H9 (cell line): ENCODE results near the gene PCDHGB2. TPM values are rescaled to one million over a fixed set of nuclear protein-coding genes. Genes with fewer than 3 reads are reported as not detected.

Experiments
- DNase-seq: peaks from one replicate; pipeline ENCODE4 v3.0.0-alpha.2; 2017
- H2AFZ ChIP-seq: one replicate; pipeline ENCODE4 v1.6.1; 2013; ENCODE audit warnings: mild to moderate bottlenecking, low read length, control low read depth, moderate library complexity
- H2AK5ac ChIP-seq: 2 replicates; pipeline ENCODE4 v1.6.1; 2013; ENCODE audit warnings: low read length, control low read depth, mixed read lengths; ENCODE audit not compliant: insufficient read length
- H2BK120ac ChIP-seq: one replicate; pipeline ENCODE4 v1.6.1; 2013; ENCODE audit warnings: low read depth, mild to moderate bottlenecking, low read length, control low read depth, inconsistent platforms; ENCODE audit not compliant: poor library complexity, severe bottlenecking
- H2BK12ac ChIP-seq: 2 replicates; pipeline ENCODE4 v1.6.1; 2013; ENCODE audit warnings: low read length, control low read depth, mixed read lengths, low read depth; ENCODE audit not compliant: insufficient read length
- H2BK15ac ChIP-seq: 2 replicates; pipeline ENCODE4 v1.6.1; 2013; ENCODE audit warnings: low read depth, low read length, control low read depth
- H2BK20ac ChIP-seq: one replicate; pipeline ENCODE4 v1.6.1; 2013; ENCODE audit warnings: low read depth, mild to moderate bottlenecking, low read length, control low read depth, inconsistent platforms; ENCODE audit not compliant: poor library complexity, severe bottlenecking
- H2BK5ac ChIP-seq: 2 replicates; pipeline ENCODE4 v1.6.1; 2013; ENCODE audit warnings: low read length, control low read depth, mixed read lengths; ENCODE audit not compliant: insufficient read length
- H3K14ac ChIP-seq: 2 replicates; pipeline ENCODE4 v1.6.1; 2013; ENCODE audit warnings: low read length, control low read depth; ENCODE audit not compliant: insufficient read depth
- H3K18ac ChIP-seq: 2 replicates; pipeline ENCODE4 v1.6.1; 2013; ENCODE audit warnings: low read depth, mild to moderate bottlenecking, mixed read lengths, low read length, control low read depth; ENCODE audit not compliant: insufficient read length
- H3K23ac ChIP-seq: 2 replicates; pipeline ENCODE4 v1.6.1; 2013; ENCODE audit warnings: low read length, control low read depth, mixed read lengths, low read depth; ENCODE audit not compliant: insufficient read length
- H3K23me2 ChIP-seq: 2 replicates; pipeline ENCODE4 v1.6.1; 2013; ENCODE audit warnings: low read depth, mild to moderate bottlenecking, mixed read lengths, low read length, control low read depth; ENCODE audit not compliant: insufficient read length, poor library complexity, severe bottlenecking
- H3K27ac ChIP-seq: 2 replicates; pipeline ENCODE4 v1.5.1; 2013; ENCODE audit warnings: low read length, control low read depth, mixed read lengths, low read depth; ENCODE audit not compliant: insufficient read length
- H3K27me3 ChIP-seq: 2 replicates; pipeline ENCODE4 v1.6.1; 2013; ENCODE audit warnings: low read length, control low read depth, inconsistent platforms; ENCODE audit not compliant: insufficient read depth
- H3K4ac ChIP-seq: 2 replicates; pipeline ENCODE4 v1.6.1; 2013; ENCODE audit warnings: low read depth, mild to moderate bottlenecking, control low read depth, inconsistent platforms, low read length, moderate library complexity
- H3K4me1 ChIP-seq: 2 replicates; pipeline ENCODE4 v1.6.1; 2013; ENCODE audit warnings: low read length, control low read depth, inconsistent platforms; ENCODE audit not compliant: insufficient read depth
- H3K4me2 ChIP-seq: 2 replicates; pipeline ENCODE4 v1.6.1; 2013; ENCODE audit warnings: low read length, control low read depth, mixed read lengths; ENCODE audit not compliant: insufficient read length, insufficient read depth
- H3K56ac ChIP-seq: 2 replicates; pipeline ENCODE4 v1.6.1; 2013; ENCODE audit warnings: low read depth, mild to moderate bottlenecking, mixed read lengths, low read length, control low read depth; ENCODE audit not compliant: insufficient read length
- H3K79me1 ChIP-seq: 2 replicates; pipeline ENCODE4 v1.6.1; 2013; ENCODE audit warnings: low read depth, mild to moderate bottlenecking, moderate library complexity, low read length, control low read depth, inconsistent platforms; ENCODE audit not compliant: insufficient read depth, poor library complexity, severe bottlenecking
- H3K79me2 ChIP-seq: 2 replicates; pipeline ENCODE4 v1.6.1; 2013; ENCODE audit warnings: low read length, control low read depth, inconsistent platforms; ENCODE audit not compliant: insufficient read depth
- H3K9ac ChIP-seq: 2 replicates; pipeline ENCODE4 v1.6.1; 2013; ENCODE audit warnings: low read length, control low read depth, mixed read lengths; ENCODE audit not compliant: insufficient read length; ENCODE audit errors: extremely low read depth
- H3K9me3 ChIP-seq: one replicate; pipeline ENCODE4 v1.6.1; 2013; ENCODE audit warnings: low read depth, low read length, inconsistent platforms; ENCODE audit not compliant: control insufficient read depth
- H3T11ph ChIP-seq: one replicate; pipeline ENCODE4 v1.6.1; 2013; ENCODE audit warnings: mild to moderate bottlenecking, low read length, control low read depth, inconsistent platforms
- H4K20me1 ChIP-seq: one replicate; pipeline ENCODE4 v1.6.1; 2013; ENCODE audit not compliant: control insufficient read depth, insufficient read length, insufficient read depth
- H4K5ac ChIP-seq: 2 replicates; pipeline ENCODE4 v1.6.1; 2013; ENCODE audit warnings: low read depth, mild to moderate bottlenecking, mixed read lengths, low read length, control low read depth; ENCODE audit not compliant: insufficient read length
- H4K8ac ChIP-seq: replicated peaks from 2 replicates; pipeline ENCODE4 v1.6.1; 2013; ENCODE audit warnings: low read length, control low read depth, mixed read lengths, low read depth; ENCODE audit not compliant: insufficient read length
- H4K91ac ChIP-seq: 2 replicates; pipeline ENCODE4 v1.6.1; 2013; ENCODE audit warnings: low read depth, mild to moderate bottlenecking, moderate library complexity, mixed read lengths, low read length, control low read depth; ENCODE audit not compliant: insufficient read length
- H3K27ac Mint-ChIP-seq, 3 experiments: 2 replicates in 2 of 3; 3 replicates in 1 of 3; pipeline ENCODE4 v1.8.0; 2020 to 2021; ENCODE audit warnings: mixed read lengths in 3 of 3, mild to moderate bottlenecking in 1 of 3, moderate library complexity in 1 of 3
- H3K27me3 Mint-ChIP-seq: 2 replicates; pipeline ENCODE4 v1.8.0; 2021; ENCODE audit warnings: low read depth, mild to moderate bottlenecking, moderate library complexity, mixed read lengths
- H3K36me3 Mint-ChIP-seq, 3 experiments: 2 replicates in 2 of 3; 3 replicates in 1 of 3; pipeline ENCODE4 v1.8.0; 2020 to 2021; ENCODE audit warnings: low read depth in 3 of 3, mixed read lengths in 3 of 3; ENCODE audit not compliant: insufficient read depth in 1 of 3
- H3K4me1 Mint-ChIP-seq, 2 experiments: 2 replicates each; pipeline ENCODE4 v1.8.0; 2020; ENCODE audit warnings: mixed read lengths in 2 of 2
- H3K4me3 Mint-ChIP-seq, 2 experiments: 2 replicates in 1 of 2; 3 replicates in 1 of 2; pipeline ENCODE4 v1.8.0; 2020 to 2021; ENCODE audit warnings: mild to moderate bottlenecking in 2 of 2, mixed read lengths in 2 of 2, moderate library complexity in 1 of 2
- H3K9me3 Mint-ChIP-seq, 2 experiments: 2 replicates in 1 of 2; 3 replicates in 1 of 2; pipeline ENCODE4 v1.8.0; 2020; ENCODE audit warnings: mild to moderate bottlenecking in 2 of 2, mixed read lengths in 2 of 2, moderate library complexity in 1 of 2
- WGBS: extraction: QIAGEN DNeasy Blood & Tissue Kit; methylation state at CpG from one replicate; pipeline ENCODE4 v1.1.7; 2013; ENCODE audit warnings: missing lambda C conversion rate, low lambda C conversion rate, mixed read lengths; ENCODE audit not compliant: insufficient read length; ENCODE audit errors: extremely low coverage; 5-methylcytosine and 5-hydroxymethylcytosine counted together
- total RNA-seq: library from RNA; stranded (reverse); gene quantifications from 2 replicates; pipeline ENCODE4 v1.2.1, GENCODE V29; 2021
- TF ChIP-seq, protein P1 (sequence below): fragments of 200-600 bp; sonication (generic); conservative IDR thresholded peaks from 3 replicates; pipeline ENCODE4 v1.8.0; 2021; ENCODE audit warnings: antibody characterized with exemption, mild to moderate bottlenecking

The PCDHGB2 gene
- total RNA-seq, 1 experiment from 2014 or later, result 3.8 TPM

DNA sequence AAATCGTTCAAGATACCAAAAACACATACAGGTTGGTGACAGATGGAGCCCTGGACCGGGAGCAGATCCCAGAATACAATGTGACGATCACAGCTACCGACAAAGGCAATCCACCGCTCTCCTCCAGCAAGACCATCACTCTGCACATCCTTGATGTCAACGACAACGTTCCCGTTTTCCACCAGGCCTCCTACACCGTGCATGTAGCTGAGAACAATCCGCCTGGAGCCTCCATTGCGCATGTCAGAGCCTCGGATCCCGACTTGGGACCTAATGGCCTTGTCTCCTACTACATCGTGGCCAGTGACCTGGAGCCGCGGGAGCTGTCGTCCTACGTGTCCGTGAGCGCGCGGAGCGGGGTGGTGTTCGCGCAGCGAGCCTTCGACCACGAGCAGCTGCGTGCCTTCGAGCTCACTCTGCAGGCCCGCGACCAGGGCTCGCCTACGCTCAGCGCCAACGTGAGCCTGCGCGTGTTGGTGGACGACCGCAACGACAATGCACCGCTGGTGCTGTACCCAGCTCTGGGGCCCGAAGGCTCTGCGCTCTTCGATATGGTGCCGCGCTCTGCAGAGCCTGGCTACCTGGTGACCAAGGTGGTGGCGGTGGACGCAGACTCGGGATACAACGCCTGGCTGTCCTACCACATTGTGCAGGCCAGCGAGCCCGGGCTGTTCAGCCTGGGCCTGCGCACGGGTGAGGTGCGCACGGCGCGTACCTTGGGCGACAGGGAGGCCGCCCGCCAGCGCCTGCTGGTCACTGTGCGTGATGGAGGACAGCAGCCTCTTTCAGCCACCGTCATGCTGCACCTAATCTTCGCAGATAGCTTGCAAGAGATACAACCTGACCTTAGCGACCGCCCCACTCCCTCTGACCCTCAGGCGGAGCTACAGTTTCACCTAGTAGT lies 12.0 kb downstream of the PCDHGB2 start:
- Histone ChIP-seq H2BK15ac (no peak overlapping the region), H3K4me2 (no peak overlapping the region), H2BK5ac (no peak overlapping the region), H3K4ac (no peak overlapping the region), H3K79me2 (no peaks in the 10 kb centered on the region), H4K8ac (no peak overlapping the region), H2BK12ac (no peak overlapping the region), H2BK20ac (no peak overlapping the region), H3K9me3 (peaks cover 34% of the 10 kb centered on the region), H3K23me2 (no peaks in the 10 kb centered on the region), H3K27me3 (no peaks in the 10 kb centered on the region), H3K9ac (no peak overlapping the region), H3K18ac (no peak overlapping the region), H3K27ac (no peak overlapping the region), H4K5ac (no peak overlapping the region), H3T11ph (no peak overlapping the region), H3K56ac (no peak overlapping the region), H3K14ac (no peak overlapping the region), H3K79me1 (no peaks in the 10 kb centered on the region), H2AK5ac (no peak overlapping the region), H2AFZ (no peak overlapping the region), H4K91ac (no peak overlapping the region), H3K4me1 (no peaks in the 10 kb centered on the region), H4K20me1 (no peaks in the 10 kb centered on the region), H2BK120ac (no peak overlapping the region), H3K23ac (no peak overlapping the region)
- Mint-ChIP-seq H3K4me3 (no peak overlapping the region), H3K9me3 (peaks cover 59 to 61% of the 10 kb centered on the region in 2 experiments), H3K27me3 (peaks cover 9% of the 10 kb centered on the region), H3K36me3 (peaks cover 36 to 48% (median 46%) of the 10 kb centered on the region in 3 experiments), H3K27ac (no peak overlapping the region), H3K4me1 (no peaks in the 10 kb centered on the region)
- no CpG with 5 or more reads among the region's 69 CpGs for WGBS
- TF ChIP-seq, protein P1, sequence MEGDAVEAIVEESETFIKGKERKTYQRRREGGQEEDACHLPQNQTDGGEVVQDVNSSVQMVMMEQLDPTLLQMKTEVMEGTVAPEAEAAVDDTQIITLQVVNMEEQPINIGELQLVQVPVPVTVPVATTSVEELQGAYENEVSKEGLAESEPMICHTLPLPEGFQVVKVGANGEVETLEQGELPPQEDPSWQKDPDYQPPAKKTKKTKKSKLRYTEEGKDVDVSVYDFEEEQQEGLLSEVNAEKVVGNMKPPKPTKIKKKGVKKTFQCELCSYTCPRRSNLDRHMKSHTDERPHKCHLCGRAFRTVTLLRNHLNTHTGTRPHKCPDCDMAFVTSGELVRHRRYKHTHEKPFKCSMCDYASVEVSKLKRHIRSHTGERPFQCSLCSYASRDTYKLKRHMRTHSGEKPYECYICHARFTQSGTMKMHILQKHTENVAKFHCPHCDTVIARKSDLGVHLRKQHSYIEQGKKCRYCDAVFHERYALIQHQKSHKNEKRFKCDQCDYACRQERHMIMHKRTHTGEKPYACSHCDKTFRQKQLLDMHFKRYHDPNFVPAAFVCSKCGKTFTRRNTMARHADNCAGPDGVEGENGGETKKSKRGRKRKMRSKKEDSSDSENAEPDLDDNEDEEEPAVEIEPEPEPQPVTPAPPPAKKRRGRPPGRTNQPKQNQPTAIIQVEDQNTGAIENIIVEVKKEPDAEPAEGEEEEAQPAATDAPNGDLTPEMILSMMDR, result no peak
- no peak for DNase-seq
